ENCODE results near the gene BHLHE23.

DNA sequence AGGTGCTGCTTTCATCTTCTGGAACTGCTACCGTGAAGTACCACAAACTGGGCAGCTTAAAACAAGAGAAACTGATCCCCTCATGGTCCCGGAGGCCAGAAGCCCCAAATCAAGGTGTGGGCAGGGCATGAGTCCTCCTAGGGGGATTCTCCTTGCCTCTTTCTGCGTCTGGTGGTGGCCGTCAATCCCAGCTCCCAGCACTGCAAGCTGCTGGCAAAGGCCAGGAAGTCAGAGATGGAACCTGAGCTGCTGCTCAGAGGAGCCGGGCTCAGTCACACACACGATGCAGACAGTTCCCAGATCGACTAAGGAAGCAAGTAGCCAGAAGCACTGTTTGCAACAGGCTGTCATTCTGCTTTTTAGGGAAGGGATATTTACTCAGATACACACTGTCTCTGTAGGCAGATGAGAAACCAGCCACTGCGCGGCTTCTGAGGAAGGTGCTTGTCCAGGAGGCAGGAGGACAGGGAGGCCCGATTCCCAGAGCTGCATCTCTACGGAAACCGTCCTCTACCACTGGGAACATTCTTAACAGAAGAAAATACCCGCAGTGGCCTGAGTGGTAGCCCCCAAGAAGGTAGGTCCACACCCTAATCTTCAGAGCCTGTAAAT lies 15.5 kb downstream of the BHLHE23 start:
- no peak for TF ChIP-seq EZH2 (IDR thresholded peaks at IDR 0.05; ENCODE audit: borderline replicate concordance, low read depth, low read length, severe bottlenecking)
- TF ChIP-seq, protein P1, sequence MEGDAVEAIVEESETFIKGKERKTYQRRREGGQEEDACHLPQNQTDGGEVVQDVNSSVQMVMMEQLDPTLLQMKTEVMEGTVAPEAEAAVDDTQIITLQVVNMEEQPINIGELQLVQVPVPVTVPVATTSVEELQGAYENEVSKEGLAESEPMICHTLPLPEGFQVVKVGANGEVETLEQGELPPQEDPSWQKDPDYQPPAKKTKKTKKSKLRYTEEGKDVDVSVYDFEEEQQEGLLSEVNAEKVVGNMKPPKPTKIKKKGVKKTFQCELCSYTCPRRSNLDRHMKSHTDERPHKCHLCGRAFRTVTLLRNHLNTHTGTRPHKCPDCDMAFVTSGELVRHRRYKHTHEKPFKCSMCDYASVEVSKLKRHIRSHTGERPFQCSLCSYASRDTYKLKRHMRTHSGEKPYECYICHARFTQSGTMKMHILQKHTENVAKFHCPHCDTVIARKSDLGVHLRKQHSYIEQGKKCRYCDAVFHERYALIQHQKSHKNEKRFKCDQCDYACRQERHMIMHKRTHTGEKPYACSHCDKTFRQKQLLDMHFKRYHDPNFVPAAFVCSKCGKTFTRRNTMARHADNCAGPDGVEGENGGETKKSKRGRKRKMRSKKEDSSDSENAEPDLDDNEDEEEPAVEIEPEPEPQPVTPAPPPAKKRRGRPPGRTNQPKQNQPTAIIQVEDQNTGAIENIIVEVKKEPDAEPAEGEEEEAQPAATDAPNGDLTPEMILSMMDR (IDR thresholded peaks at IDR 0.05; ENCODE audit: borderline replicate concordance, extremely low read depth, low read length, poor library complexity, severe bottlenecking): no peak
